H1 (cell line): Measurements from ENCODE around the gene LRRC4C. TPM values are rescaled to one million over a fixed set of nuclear protein-coding genes. Genes with fewer than 3 reads are reported as not detected.

Experiments used
- BRCA1 ChIP-seq: IDR thresholded peaks from 2 replicates; pipeline ENCODE4 v1.6.1; 2012; ENCODE audit warnings: low read depth, low read length, improper control_type of control experiment
- CHD7 ChIP-seq: fragments of 300-600 bp; sonication (generic); IDR thresholded peaks from 2 replicates; pipeline ENCODE4 v1.7.1; 2012; ENCODE audit warnings: low read length, moderate library complexity, mild to moderate bottlenecking, inconsistent platforms; ENCODE audit not compliant: insufficient replicate concordance
- polyA plus RNA-seq, 7 experiments: library from polyadenylated mRNA; depleted of rRNA in 3 of 7; stranded (reverse) in 5 of 7; unstranded in 2 of 7; fragments of >200 nt in 5 of 7; fragments of 200-250 nt in 2 of 7; gene quantifications; 1 replicate in 5 of 7; 2 replicates in 1 of 7; 4 replicates in 1 of 7; pipeline versions ENCODE4 v1.2.1 to v1.2.3, GENCODE V29; 2011 to 2013; ENCODE audit warnings: missing spikeins in 2 of 7, mixed read lengths in 2 of 7
- total RNA-seq: library from RNA; stranded (reverse); fragmentation: NEBNext Ultra II Directional; extraction: Animal tissue kit (Norgen Biotek cat#: 25700); gene quantifications from 2 replicates; pipeline ENCODE4 v1.2.1, GENCODE V29; 2021

LRRC4C gene
- total and polyA plus RNA-seq, 2 of the 8 experiments (the other 6 are each of a cell fraction or from before 2014, with no cell fraction given): 0.23 to 2.2 TPM

DNA sequence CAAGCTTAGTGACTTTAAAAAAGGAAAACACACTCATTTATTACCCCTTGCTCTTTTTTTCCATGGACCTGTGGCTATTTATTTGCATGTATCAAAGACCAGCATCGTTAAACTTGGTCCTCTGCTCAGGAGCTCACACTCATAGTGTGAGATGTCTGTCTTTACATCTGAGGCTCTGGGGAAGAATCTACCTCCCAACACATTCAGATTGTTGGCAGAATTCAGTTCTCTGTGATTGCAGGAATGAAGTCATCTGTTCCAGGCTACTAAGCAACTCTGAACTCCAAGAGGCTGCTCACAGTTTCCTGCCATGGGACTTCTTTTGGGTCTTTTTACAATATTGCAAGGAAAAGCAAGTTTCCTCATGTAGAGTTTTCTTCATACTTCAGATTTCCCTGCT lies 138.8 kb downstream of the LRRC4C start (continued):
- TF ChIP-seq CHD7 (no peak), BRCA1 (no peak)
